H1 (cell line): ENCODE measurements around the gene WWC1. TPM values are rescaled to one million over a fixed set of nuclear protein-coding genes. Genes with fewer than 3 reads are reported as not detected.

Experiments
- CTCF ChIA-PET: fragments of 300-600 bp; sonication (Branson Sonifier 250); formaldehyde crosslinking; loops from one replicate; lab custom pipeline; 2021; ENCODE audit not compliant: partially characterized antibody; lab: Charles Lee
- POLR2A ChIA-PET: fragments of 300-600 bp; sonication (Branson Sonifier 250); formaldehyde crosslinking; loops from one replicate; lab custom pipeline; 2021; ENCODE audit warnings: inconsistent platforms; ENCODE audit not compliant: partially characterized antibody; lab: Charles Lee
- DNase-seq, 2 experiments: peaks; one replicate each; pipeline versions ENCODE4 v3.0.0 to v3.0.0-alpha.2; 2010 to 2022; ENCODE audit warnings: low spot score in 2 of 2, low read depth in 1 of 2, mixed read lengths in 1 of 2
- FAIRE-seq: peaks from 2 replicates; lab custom pipeline; 2011; peaks lifted over from hg19 to GRCh38; lab: Jason Lieb, UNC
- H2AFZ ChIP-seq: 2 replicates; pipeline ENCODE4 v1.8.1; 2012; ENCODE audit warnings: low read length, inconsistent platforms
- H2AK5ac ChIP-seq: 2 replicates; pipeline ENCODE4 v1.6.1; 2013; ENCODE audit warnings: low read depth, low read length
- H2BK120ac ChIP-seq: replicated peaks from 2 replicates; pipeline ENCODE3; 2013; ENCODE audit warnings: low read depth, low read length, inconsistent platforms
- H2BK12ac ChIP-seq: 2 replicates; pipeline ENCODE4 v1.6.1; 2013; ENCODE audit warnings: low read depth, low read length
- H2BK15ac ChIP-seq: 2 replicates; pipeline ENCODE4 v1.6.1; 2013; ENCODE audit warnings: low read length
- H2BK20ac ChIP-seq: 2 replicates; pipeline ENCODE4 v1.6.1; 2013; ENCODE audit warnings: low read length
- H2BK5ac ChIP-seq: 2 replicates; pipeline ENCODE4 v1.6.1; 2013; ENCODE audit warnings: low read depth, low read length
- H3K14ac ChIP-seq: 2 replicates; pipeline ENCODE4 v1.6.1; 2013; ENCODE audit warnings: inconsistent platforms; ENCODE audit not compliant: insufficient read length
- H3K18ac ChIP-seq: 2 replicates; pipeline ENCODE4 v1.6.1; 2013; ENCODE audit warnings: low read length; ENCODE audit errors: extremely low read depth
- H3K23ac ChIP-seq: 2 replicates; pipeline ENCODE4 v1.6.1; 2013; ENCODE audit warnings: inconsistent platforms; ENCODE audit not compliant: insufficient read length
- H3K23me2 ChIP-seq: 2 replicates; pipeline ENCODE4 v1.6.1; 2013; ENCODE audit warnings: low read depth, low read length
- H3K27ac ChIP-seq: 2 replicates; pipeline ENCODE4 v1.6.1; 2011; ENCODE audit warnings: low read depth, low read length, inconsistent platforms
- H3K27me3 ChIP-seq, 4 experiments: replicated peaks in 1 of 4; 1 replicate in 1 of 4; 2 replicates in 3 of 4; pipeline versions ENCODE4 v1.6.1 to v1.8.1; 2011 to 2013; ENCODE audit warnings: low read length in 3 of 4, mild to moderate bottlenecking in 3 of 4, inconsistent platforms in 2 of 4, mixed read lengths in 2 of 4, moderate library complexity in 1 of 4; ENCODE audit not compliant: control insufficient read depth in 3 of 4, insufficient read depth in 3 of 4; ENCODE audit errors: extremely low read depth in 1 of 4
- H3K36me3 ChIP-seq, 4 experiments: 2 replicates each; pipeline versions ENCODE4 v1.6.1 to v1.8.1; 2011 to 2013; ENCODE audit warnings: mild to moderate bottlenecking in 4 of 4, low read length in 3 of 4, moderate library complexity in 2 of 4, control low read depth in 1 of 4, inconsistent platforms in 1 of 4; ENCODE audit not compliant: insufficient read depth in 4 of 4, control insufficient read depth in 2 of 4
- H3K4ac ChIP-seq: replicated peaks from 2 replicates; pipeline ENCODE3; 2013; ENCODE audit warnings: low read length, low read depth, mixed read lengths, inconsistent platforms; ENCODE audit not compliant: insufficient read length
- H3K4me1 ChIP-seq, 4 experiments: replicated peaks in 1 of 4; 1 replicate in 1 of 4; 2 replicates in 3 of 4; pipeline versions ENCODE4 v1.6.1 to v1.8.1; 2011 to 2013; ENCODE audit warnings: low read length in 3 of 4, inconsistent platforms in 2 of 4, mixed read lengths in 1 of 4; ENCODE audit not compliant: insufficient read depth in 4 of 4, control insufficient read depth in 3 of 4
- H3K4me2 ChIP-seq, 2 experiments: 2 replicates each; pipeline versions ENCODE4 v1.6.1 to v1.8.1; 2011 to 2013; ENCODE audit warnings: low read depth in 2 of 2, low read length in 2 of 2, control low read depth in 1 of 2, inconsistent platforms in 1 of 2, mild to moderate bottlenecking in 1 of 2; ENCODE audit not compliant: insufficient read depth in 1 of 2
- H3K4me3 ChIP-seq, 4 experiments: fragments of 200-600, 300-600 bp in 1 of 4; sonication (generic), shearing (Covaris generic), sonication (Bioruptor Twin) in 1 of 4; 2 replicates each; pipeline versions ENCODE4 v1.5.1 to v1.8.1; 2011 to 2016; ENCODE audit warnings: low read length in 4 of 4, low read depth in 3 of 4, control low read depth in 2 of 4, inconsistent platforms in 2 of 4, mild to moderate bottlenecking in 2 of 4, mixed read lengths in 1 of 4, moderate library complexity in 1 of 4; ENCODE audit not compliant: insufficient read depth in 2 of 4; ENCODE audit errors: extremely low read depth in 1 of 4
- H3K56ac ChIP-seq: replicated peaks from 2 replicates; pipeline ENCODE3; 2013; ENCODE audit warnings: low read depth, mild to moderate bottlenecking, mixed read lengths, low read length, inconsistent platforms; ENCODE audit not compliant: insufficient read length
- H3K79me1 ChIP-seq: 2 replicates; pipeline ENCODE4 v1.6.1; 2013; ENCODE audit warnings: low read depth, low read length, control low read depth
- H3K79me2 ChIP-seq, 2 experiments: 2 replicates each; pipeline versions ENCODE4 v1.6.1 to v1.8.1; 2012 to 2013; ENCODE audit warnings: low read length in 2 of 2, mild to moderate bottlenecking in 2 of 2, inconsistent platforms in 1 of 2; ENCODE audit not compliant: insufficient read depth in 2 of 2, control insufficient read depth in 1 of 2
- H3K9ac ChIP-seq, 4 experiments: replicated peaks in 1 of 4; 1 replicate in 1 of 4; 2 replicates in 3 of 4; pipeline versions ENCODE4 v1.6.1 to v1.8.1; 2011 to 2013; ENCODE audit warnings: low read depth in 3 of 4, low read length in 3 of 4, control low read depth in 2 of 4, mild to moderate bottlenecking in 2 of 4, moderate library complexity in 2 of 4, inconsistent platforms in 1 of 4; ENCODE audit errors: extremely low read depth in 1 of 4
- H3K9me3 ChIP-seq, 2 experiments: 2 replicates each; pipeline versions ENCODE4 v1.6.1 to v1.8.1; 2012 to 2013; ENCODE audit warnings: mild to moderate bottlenecking in 2 of 2, moderate library complexity in 2 of 2, control low read depth in 1 of 2, inconsistent platforms in 1 of 2, low read depth in 1 of 2, low read length in 1 of 2, mixed read lengths in 1 of 2; ENCODE audit not compliant: insufficient read depth in 2 of 2
- H4K20me1 ChIP-seq, 2 experiments: replicated peaks in 1 of 2; 2 replicates each; pipeline versions ENCODE3 to v1.8.1; 2011 to 2013; ENCODE audit warnings: inconsistent platforms in 2 of 2, low read length in 2 of 2, mild to moderate bottlenecking in 1 of 2; ENCODE audit not compliant: insufficient read depth in 2 of 2, control insufficient read depth in 1 of 2
- H4K5ac ChIP-seq: 2 replicates; pipeline ENCODE4 v1.6.1; 2013; ENCODE audit warnings: low read length, low read depth, mixed read lengths, inconsistent platforms; ENCODE audit not compliant: insufficient read length
- H4K8ac ChIP-seq: 2 replicates; pipeline ENCODE4 v1.8.0; 2013; ENCODE audit warnings: mild to moderate bottlenecking, moderate library complexity, low read length, inconsistent platforms; ENCODE audit not compliant: insufficient read depth; ENCODE audit errors: extremely low read depth
- H4K91ac ChIP-seq: replicated peaks from 2 replicates; pipeline ENCODE3; 2013; ENCODE audit warnings: low read length, mixed read lengths, inconsistent platforms; ENCODE audit not compliant: insufficient read length
- CREB1 ChIP-seq: IDR thresholded peaks from 2 replicates; pipeline ENCODE4 v1.6.1; 2012; ENCODE audit warnings: inconsistent platforms
- SAP30 ChIP-seq: fragments of 300-600 bp; sonication (generic); IDR thresholded peaks from 2 replicates; pipeline ENCODE4 v1.7.1; 2012; ENCODE audit warnings: low read length, moderate library complexity, mild to moderate bottlenecking, inconsistent platforms; ENCODE audit not compliant: insufficient read depth, insufficient replicate concordance
- TAF7 ChIP-seq: optimal IDR thresholded peaks from 2 replicates; pipeline ENCODE3; 2011; ENCODE audit warnings: low read depth, mild to moderate bottlenecking, inconsistent platforms, low read length, moderate library complexity, borderline replicate concordance
- WGBS, 2 experiments: shearing (Covaris generic) in 1 of 2; methylation state at CpG; one replicate each; pipeline versions ENCODE4 v1.1.6 to v1.1.7; 2013 to 2015; ENCODE audit warnings: low lambda C conversion rate in 2 of 2, mixed read lengths in 2 of 2, inconsistent platforms in 1 of 2, low coverage in 1 of 2, missing lambda C conversion rate in 1 of 2; ENCODE audit not compliant: insufficient replicate concordance in 2 of 2, insufficient coverage in 1 of 2, insufficient read length in 1 of 2; ENCODE audit errors: extremely low coverage in 1 of 2, missing lambda C conversion rate in 1 of 2; 5-methylcytosine and 5-hydroxymethylcytosine counted together
- polyA plus RNA-seq, 7 experiments: library from polyadenylated mRNA; depleted of rRNA in 3 of 7; stranded (reverse) in 5 of 7; unstranded in 2 of 7; fragments of >200 nt in 5 of 7; fragments of 200-250 nt in 2 of 7; gene quantifications; 1 replicate in 5 of 7; 2 replicates in 1 of 7; 4 replicates in 1 of 7; pipeline versions ENCODE4 v1.2.1 to v1.2.3, GENCODE V29; 2011 to 2013; ENCODE audit warnings: missing spikeins in 2 of 7, mixed read lengths in 2 of 7
- total RNA-seq: library from RNA; stranded (reverse); fragmentation: NEBNext Ultra II Directional; extraction: Animal tissue kit (Norgen Biotek cat#: 25700); gene quantifications from 2 replicates; pipeline ENCODE4 v1.2.1, GENCODE V29; 2021

Gene WWC1
- total and polyA plus RNA-seq, 2 of the 8 experiments (the other 6 are each of a cell fraction or from before 2014, with no cell fraction given): 16.4 to 41.1 TPM

- no peak for FAIRE-seq
- H2AK5ac ChIP-seq: no peak overlapping the region
- H3K36me3 ChIP-seq: no peaks in the 10 kb centered on the region
- peaks cover 8 to 22% (median 17%) of the 10 kb centered on the region in 4 experiments; a peak in 6 of 7 replicates for H3K4me1 ChIP-seq
- H3K23me2 ChIP-seq: 0 out of 2 replicates have a peak, but pooled peaks cover 3% of the 10 kb centered on the region
- H3K18ac ChIP-seq: no peak overlapping the region
- no peak overlapping the region for H3K9ac ChIP-seq
- H3K14ac ChIP-seq: no peak overlapping the region
- no peak overlapping the region for H2BK12ac ChIP-seq
- peaks cover 7 to 52% of the 10 kb centered on the region in 2 experiments for H3K79me2 ChIP-seq
- H3K27ac ChIP-seq: no peak overlapping the region
- H3K23ac ChIP-seq: no peak overlapping the region
- peaks cover 9% of the 10 kb centered on the region for H3K79me1 ChIP-seq
- no peak overlapping the region for H4K91ac ChIP-seq
- H4K5ac ChIP-seq: no peak overlapping the region
- no peak overlapping the region for H2BK120ac ChIP-seq
- TF ChIP-seq SAP30 (no peak), CREB1 (no peak), TAF7 (no peak)
- TF ChIP-seq, all 59 proteins: peak for 0
- 90% methylated on average over 7 of the region's 7 CpGs; no CpG with 5 or more reads in 1 of the 2 experiments for WGBS, 2 experiments
- ChIA-PET POLR2A (interaction anchor here (1.0 kb wide), 1 partner anchor 13 kb away, joined by 3 read pairs; no protein-coding TSS in a partner anchor), CTCF (interaction anchor here (0.9 to 5.4 kb wide), 8 partner anchors 8 to 60 kb away, joined by 3 to 45 read pairs (median 4); no protein-coding TSS in a partner anchor)
- Histone ChIP-seq H2AFZ (no peak overlapping the region), H3K4me3 (no peak overlapping the region), H3K56ac (no peak overlapping the region), H2BK15ac (no peak overlapping the region), H4K8ac (no peak overlapping the region), H2BK5ac (no peak overlapping the region), H3K9me3 (no peaks in the 10 kb centered on the region), H3K4ac (no peak overlapping the region), H4K20me1 (peaks cover 13 to 31% of the 10 kb centered on the region in 2 experiments), H3K4me2 (no peak overlapping the region), H3K27me3 (peaks cover 0 to 14% (median 6%) of the 10 kb centered on the region in 4 experiments; a peak in 5 of 7 replicates), H2BK20ac (no peak overlapping the region)
- DNase-seq: no peak
Measured at GRCh38 chr5:168305281-168305680, 13.8 kb downstream of the WWC1 start.
